Coronary artery (tissue), 2 donors: ENCODE measurements around the gene BTD.

Experiments
- DNase-seq: peaks from one replicate; pipeline ENCODE4 v3.0.0-alpha.2; 2017; ENCODE audit warnings: low spot score
- H3K27ac ChIP-seq, 2 donors: fragments of 200-600 bp; sonication (generic); one replicate each; pipeline ENCODE4 v1.5.1; 2016 to 2019
- H3K4me3 ChIP-seq: fragments of 200-600 bp; sonication (generic); 2 replicates; pipeline ENCODE4 v1.5.1; 2016; ENCODE audit warnings: mild to moderate bottlenecking, moderate library complexity
- TF ChIP-seq, protein P1 (sequence below): fragments of 200-600 bp; sonication (generic); IDR thresholded peaks from one replicate; pipeline ENCODE4 v1.5.1; 2019; ENCODE audit warnings: antibody characterized with exemption

BTD gene

DNA sequence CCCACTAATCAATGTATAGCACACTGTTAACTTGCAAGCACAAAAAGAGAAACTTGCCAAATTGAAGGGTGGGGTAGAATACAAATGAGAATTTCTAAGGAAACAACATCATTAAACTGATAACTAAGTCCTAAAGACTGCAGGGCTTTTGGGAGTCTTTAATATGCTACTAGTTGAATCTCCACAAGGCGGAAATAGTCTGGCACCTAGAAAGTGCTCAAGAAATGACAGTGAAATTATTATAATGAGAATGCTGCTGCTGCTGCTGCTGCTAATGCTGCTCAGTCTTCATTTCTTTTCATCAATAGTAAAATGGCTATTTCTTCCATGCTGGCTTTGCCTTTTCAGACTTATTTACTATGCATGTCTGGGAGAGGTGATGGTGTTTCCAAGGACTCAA lies 91.8 kb downstream of the BTD start:
- DNase-seq, result no peak
- no peak overlapping the region for H3K27ac ChIP-seq
- TF ChIP-seq, protein P1, sequence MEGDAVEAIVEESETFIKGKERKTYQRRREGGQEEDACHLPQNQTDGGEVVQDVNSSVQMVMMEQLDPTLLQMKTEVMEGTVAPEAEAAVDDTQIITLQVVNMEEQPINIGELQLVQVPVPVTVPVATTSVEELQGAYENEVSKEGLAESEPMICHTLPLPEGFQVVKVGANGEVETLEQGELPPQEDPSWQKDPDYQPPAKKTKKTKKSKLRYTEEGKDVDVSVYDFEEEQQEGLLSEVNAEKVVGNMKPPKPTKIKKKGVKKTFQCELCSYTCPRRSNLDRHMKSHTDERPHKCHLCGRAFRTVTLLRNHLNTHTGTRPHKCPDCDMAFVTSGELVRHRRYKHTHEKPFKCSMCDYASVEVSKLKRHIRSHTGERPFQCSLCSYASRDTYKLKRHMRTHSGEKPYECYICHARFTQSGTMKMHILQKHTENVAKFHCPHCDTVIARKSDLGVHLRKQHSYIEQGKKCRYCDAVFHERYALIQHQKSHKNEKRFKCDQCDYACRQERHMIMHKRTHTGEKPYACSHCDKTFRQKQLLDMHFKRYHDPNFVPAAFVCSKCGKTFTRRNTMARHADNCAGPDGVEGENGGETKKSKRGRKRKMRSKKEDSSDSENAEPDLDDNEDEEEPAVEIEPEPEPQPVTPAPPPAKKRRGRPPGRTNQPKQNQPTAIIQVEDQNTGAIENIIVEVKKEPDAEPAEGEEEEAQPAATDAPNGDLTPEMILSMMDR, result no peak
- H3K4me3 ChIP-seq, result no peak overlapping the region

DNA sequence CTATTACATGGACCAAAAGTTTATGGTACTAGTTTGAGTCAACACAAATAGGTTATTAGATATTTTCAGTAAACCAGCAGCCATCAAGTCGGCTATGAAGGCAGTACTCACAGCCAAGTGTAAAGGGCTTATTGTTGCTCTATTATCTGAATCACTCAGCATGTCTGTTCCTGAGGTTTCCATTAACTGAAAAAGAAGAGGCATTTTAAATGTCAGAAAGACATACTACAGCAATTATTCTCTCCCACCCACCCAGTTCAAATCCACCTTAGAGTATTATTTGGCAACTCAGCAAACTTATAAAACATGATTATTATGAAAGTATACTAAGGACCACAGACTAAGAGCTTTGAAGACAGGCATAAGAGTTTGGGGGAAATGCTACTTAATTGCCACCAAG lies 93.1 kb downstream of the BTD start:
- no peak overlapping the region for H3K4me3 ChIP-seq
- H3K27ac ChIP-seq, result no peak overlapping the region
- DNase-seq, result no peak
- TF ChIP-seq, protein P1, result no peak
